GM12864 (cell line): ENCODE results near the gene HDAC4.

Experiments used
- DNase-seq: peaks from one replicate; pipeline ENCODE4 v3.0.0-alpha.2; 2011; ENCODE audit warnings: low read depth
- H3K4me3 ChIP-seq: 2 replicates; pipeline ENCODE4 v1.5.1; 2011; ENCODE audit warnings: mild to moderate bottlenecking, low read depth, low read length, control low read depth
- CTCF ChIP-seq: IDR thresholded peaks from 2 replicates; pipeline ENCODE4 v1.5.1; 2011; ENCODE audit warnings: low read depth, mild to moderate bottlenecking, moderate library complexity, low read length, control low read depth, inconsistent platforms; ENCODE audit errors: missing control alignments

HDAC4 gene

GRCh38 chr2:239383036-239383758 is 17.6 kb downstream of the HDAC4 start:
- H3K4me3 ChIP-seq, result no peak overlapping the region
- no peak for TF ChIP-seq CTCF
- DNase-seq, result no peak

DNA sequence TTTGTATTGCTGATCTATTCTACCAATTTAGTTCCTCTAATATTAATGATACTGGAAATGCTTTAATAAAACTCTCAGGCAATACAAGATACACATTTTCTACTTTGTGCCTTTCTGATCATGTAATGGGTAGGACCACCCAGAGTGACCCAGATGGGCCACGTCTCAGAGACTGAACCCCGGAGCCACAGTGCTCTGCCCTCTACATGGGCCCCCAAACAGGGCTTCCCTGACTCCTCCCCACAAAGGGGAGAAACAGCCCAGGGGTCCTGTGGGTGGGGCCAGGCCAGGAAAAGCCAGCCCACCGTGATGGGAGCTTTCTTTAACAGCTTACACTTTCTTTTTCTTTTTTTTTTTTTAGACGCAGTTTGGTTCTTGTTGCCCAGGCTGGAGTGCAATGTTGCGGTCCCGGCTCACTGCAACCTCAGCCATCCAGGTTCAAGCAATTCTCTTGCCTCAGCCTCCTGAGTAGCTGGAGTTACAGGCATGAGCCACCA is 18.4 kb downstream of the HDAC4 start:
- no peak overlapping the region for H3K4me3 ChIP-seq
- DNase-seq, result no peak
- TF ChIP-seq CTCF, result no peak

- no peak overlapping the region for H3K4me3 ChIP-seq
These were observed 19.1 kb downstream of the HDAC4 start for GRCh38 chr2:239381709-239382134.

DNA sequence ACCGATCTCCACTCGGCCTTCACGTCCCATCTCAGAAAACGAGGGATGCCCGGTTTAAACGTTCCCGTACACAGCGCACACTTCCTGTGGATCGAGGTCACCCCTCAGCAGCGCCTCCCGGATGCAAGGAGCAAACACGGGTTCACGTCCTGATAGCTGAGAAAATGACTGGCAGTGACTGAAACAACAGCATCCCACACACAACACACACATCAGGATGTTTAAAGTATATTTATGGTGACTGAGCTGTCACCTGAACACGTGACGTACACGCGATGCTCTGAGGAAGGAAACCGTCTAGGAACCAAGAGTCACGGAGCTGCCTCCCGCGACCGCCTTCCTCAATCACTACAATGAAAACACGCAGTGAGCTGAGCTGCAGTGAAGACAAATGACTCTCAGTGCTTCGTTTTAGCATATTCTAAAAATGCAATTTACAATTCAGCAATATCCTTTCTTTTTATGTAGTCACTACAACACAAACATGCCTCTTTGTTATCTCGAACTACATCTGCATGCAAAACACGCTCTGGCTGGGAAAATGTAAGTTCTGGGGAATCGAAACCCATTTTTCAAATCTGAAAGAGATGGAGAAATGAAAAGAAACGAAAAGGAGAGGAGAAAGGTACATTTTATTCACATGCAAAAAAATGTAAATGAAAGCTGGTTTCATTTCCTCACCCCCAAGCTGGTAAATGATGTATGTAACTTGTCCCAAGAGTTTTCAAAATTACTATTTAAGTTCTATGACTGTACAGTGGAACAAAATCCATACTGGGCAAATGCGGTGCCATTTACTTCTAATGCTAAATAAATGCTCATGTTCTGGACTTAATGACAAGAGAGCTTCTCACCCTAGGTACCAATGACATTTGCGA is 19.8 kb downstream of the HDAC4 start:
- no peak for TF ChIP-seq CTCF
- H3K4me3 ChIP-seq, result peak overlapping the region; percentile 1; the same call in 1 of the 2 replicates
- DNase-seq, result peak; percentile 37

More at GRCh38 chr2:239381709-239382134, 19.1 kb downstream of the HDAC4 start:
- no peak for TF ChIP-seq CTCF
- peak; percentile 38 for DNase-seq

GRCh38 chr2:239379641-239380170 is 21.1 kb downstream of the HDAC4 start:
- no peak overlapping the region for H3K4me3 ChIP-seq
- no peak for DNase-seq
- TF ChIP-seq CTCF, result no peak

DNA sequence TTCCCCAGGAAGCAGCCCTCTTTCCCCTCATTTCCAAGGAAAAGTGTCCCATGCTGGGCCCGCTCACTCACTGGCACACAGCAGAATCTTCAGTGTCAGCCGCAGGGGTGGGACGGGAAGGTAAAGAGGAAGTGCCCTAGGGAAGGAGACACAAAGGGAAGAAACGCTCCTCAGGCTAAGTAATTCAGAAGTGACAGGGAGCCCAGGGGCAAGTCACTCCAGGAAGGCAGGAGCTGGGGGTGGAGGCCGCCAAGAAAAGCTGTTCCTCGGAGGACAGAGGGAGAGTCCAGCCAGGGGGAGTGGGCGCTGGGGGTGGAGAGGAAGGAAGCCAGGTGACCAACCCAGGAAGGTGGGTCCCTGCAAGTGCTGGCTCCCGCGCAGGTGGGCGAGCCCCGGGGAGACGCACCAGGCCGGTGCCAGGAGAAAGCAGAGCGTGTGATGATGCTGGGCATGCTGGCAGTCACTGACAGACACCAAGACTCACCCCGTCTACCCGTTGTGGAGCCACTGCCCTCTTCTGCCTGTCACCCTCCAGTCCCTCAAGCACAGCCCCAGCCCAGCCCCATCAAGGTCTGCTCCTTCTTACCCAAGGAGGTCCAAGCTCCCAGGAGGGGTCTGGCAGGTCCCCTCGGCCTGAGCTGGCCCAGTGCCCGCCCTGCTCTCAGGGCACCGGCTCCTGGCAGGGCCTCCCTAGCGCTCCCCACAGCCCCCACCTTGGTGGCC is 21.7 kb downstream of the HDAC4 start:
- no peak for DNase-seq
- no peak for TF ChIP-seq CTCF
- H3K4me3 ChIP-seq, result no peak overlapping the region
